AG04449 (cell line): ENCODE data around the gene COL5A1.

Experiments used
- CTCF ChIA-PET: fragments of 350-600 bp; formaldehyde crosslinking; extraction: SDS; loops from one replicate; lab custom pipeline; 2021; ENCODE audit warnings: antibody characterized with exemption; lab: Yijun Ruan, JAX
- POLR2A ChIA-PET: fragments of 400-600, 350-600 bp; formaldehyde crosslinking; extraction: SDS; loops from one replicate; lab custom pipeline; 2020; ENCODE audit warnings: antibody characterized with exemption, inconsistent platforms; lab: Yijun Ruan, JAX
- DNase-seq: peaks from one replicate; pipeline ENCODE4 v3.0.0-alpha.2; 2010; ENCODE audit warnings: low read depth, low spot score
- H3K4me3 ChIP-seq: 2 replicates; pipeline ENCODE4 v1.5.1; 2011; ENCODE audit warnings: low read depth, mild to moderate bottlenecking, control low read depth, low read length
- CTCF ChIP-seq: IDR thresholded peaks from one replicate; pipeline ENCODE4 v1.5.1; 2011; ENCODE audit warnings: mild to moderate bottlenecking, moderate library complexity, low read length, control low read depth, inconsistent platforms; ENCODE audit not compliant: insufficient read depth; ENCODE audit errors: missing control alignments

COL5A1 gene

DNA sequence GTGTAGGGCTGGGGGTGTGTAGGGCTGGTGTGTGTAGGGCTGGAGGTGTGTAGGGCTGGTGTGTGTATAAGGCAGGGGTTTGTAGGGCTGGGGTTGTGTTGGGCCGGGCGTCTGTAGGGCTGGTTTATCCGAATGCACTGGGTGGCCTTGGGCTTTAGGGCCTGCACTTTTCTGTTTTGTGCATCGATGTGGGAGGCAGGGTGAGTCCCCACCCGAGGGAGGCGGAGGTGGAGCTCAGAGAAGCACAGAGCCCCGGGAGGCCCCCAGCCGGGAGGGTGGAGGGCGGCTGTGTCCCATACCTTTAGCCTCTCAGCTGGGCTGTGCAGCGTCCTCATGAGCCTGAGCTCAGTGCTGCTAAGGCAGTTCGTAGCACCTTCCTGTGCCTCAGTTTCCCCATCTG, 13.5 kb downstream of the COL5A1 start:
- no peak for DNase-seq
- no peak overlapping the region for H3K4me3 ChIP-seq
- CTCF ChIA-PET = interaction anchor here (2.0 to 3.3 kb wide), 2 partner anchors 9 to 206 kb away, joined by 10 to 17 read pairs; no protein-coding TSS in a partner anchor
- POLR2A ChIA-PET = interaction anchor here (0.9 to 1.4 kb wide), 2 partner anchors 10 to 81 kb away, joined by 3 to 4 read pairs; no protein-coding TSS in a partner anchor
- no peak for TF ChIP-seq CTCF

GRCh38 chr9:134655586-134656333, 14.2 kb downstream of the COL5A1 start:
- DNase-seq = no peak
- H3K4me3 ChIP-seq = no peak overlapping the region
- ChIA-PET POLR2A (interaction anchor here (0.9 to 1.0 kb wide), 2 partner anchors 11 to 81 kb away, joined by 3 to 5 read pairs; no protein-coding TSS in a partner anchor), CTCF (interaction anchor here (2.0 to 3.3 kb wide), 2 partner anchors 10 to 207 kb away, joined by 10 to 17 read pairs; no protein-coding TSS in a partner anchor)
- no peak for TF ChIP-seq CTCF

GRCh38 chr9:134656334-134657006, 14.9 kb downstream of the COL5A1 start:
- no peak overlapping the region for H3K4me3 ChIP-seq
- CTCF ChIA-PET = interaction anchor here (2.0 to 3.3 kb wide), 2 partner anchors 11 to 208 kb away, joined by 10 to 17 read pairs; no protein-coding TSS in a partner anchor
- POLR2A ChIA-PET = interaction anchor here (1.0 kb wide), 1 partner anchor 11 kb away, joined by 5 read pairs; no protein-coding TSS in a partner anchor
- no peak for TF ChIP-seq CTCF
- no peak for DNase-seq

GRCh38 chr9:134657666-134658377, 16.2 kb downstream of the COL5A1 start:
- ChIA-PET CTCF (interaction anchor here (3.3 kb wide), 1 partner anchor 209 kb away, joined by 17 read pairs; no protein-coding TSS in a partner anchor), POLR2A (no interaction called here)
- TF ChIP-seq CTCF = no peak
- no peak overlapping the region for H3K4me3 ChIP-seq
- DNase-seq = no peak

DNA sequence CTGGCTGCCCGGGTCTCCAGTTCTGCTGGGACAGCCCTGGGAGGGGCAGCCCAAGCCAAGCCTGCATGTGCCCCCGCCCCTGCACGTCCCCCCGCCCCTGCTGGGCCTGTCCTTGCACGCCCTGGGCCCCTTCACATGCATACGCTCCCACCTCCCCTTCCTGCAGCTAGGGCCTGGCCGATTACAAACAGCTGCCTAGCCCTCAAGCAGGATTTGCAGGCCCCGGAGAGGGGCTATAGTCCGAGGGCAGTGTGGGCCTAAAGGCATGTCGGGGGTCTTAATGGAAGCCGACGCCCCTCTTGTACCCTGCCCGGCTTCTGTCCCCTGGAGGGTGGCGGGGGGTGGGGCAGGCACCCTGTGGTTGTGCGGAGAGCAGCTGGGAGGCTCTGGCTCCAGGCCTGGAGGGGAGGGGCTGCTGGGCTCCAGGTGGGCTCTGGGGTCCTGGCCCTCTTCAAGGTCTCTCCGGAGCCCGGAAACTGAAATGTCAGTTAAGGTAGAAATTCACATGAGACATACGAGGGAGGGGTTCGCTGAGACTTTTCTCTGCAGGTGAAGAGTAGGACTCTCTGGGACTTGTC, 16.9 kb downstream of the COL5A1 start:
- ChIA-PET POLR2A (no interaction called here), CTCF (interaction anchor here (1.4 to 3.3 kb wide), 3 partner anchors 13 to 210 kb away, joined by 6 to 17 read pairs (median 7); no protein-coding TSS in a partner anchor)
- DNase-seq = no peak
- H3K4me3 ChIP-seq = no peak overlapping the region
- no peak for TF ChIP-seq CTCF
